Osteocyte (in vitro differentiated cells): ENCODE results near the gene COG7. TPM values are rescaled to one million over a fixed set of nuclear protein-coding genes. Genes with fewer than 3 reads are reported as not detected.

Experiments used
- DNase-seq: peaks from one replicate; pipeline ENCODE4 v3.0.0; 2021; ENCODE audit warnings: mixed read lengths; ENCODE audit not compliant: unreplicated experiment; ENCODE audit errors: extremely low spot score
- H3K27ac Mint-ChIP-seq: one replicate; pipeline ENCODE4 v1.8.0; 2021; ENCODE audit warnings: mild to moderate bottlenecking, mixed read lengths; ENCODE audit not compliant: unreplicated experiment
- H3K27me3 Mint-ChIP-seq: one replicate; pipeline ENCODE4 v1.8.0; 2021; ENCODE audit warnings: mixed read lengths; ENCODE audit not compliant: unreplicated experiment
- H3K36me3 Mint-ChIP-seq: one replicate; pipeline ENCODE4 v1.8.0; 2021; ENCODE audit warnings: mixed read lengths; ENCODE audit not compliant: unreplicated experiment
- H3K4me1 Mint-ChIP-seq: one replicate; pipeline ENCODE4 v1.8.0; 2021; ENCODE audit warnings: mixed read lengths; ENCODE audit not compliant: unreplicated experiment
- H3K4me3 Mint-ChIP-seq: one replicate; pipeline ENCODE4 v1.8.0; 2021; ENCODE audit warnings: mild to moderate bottlenecking, moderate library complexity, mixed read lengths; ENCODE audit not compliant: unreplicated experiment
- H3K9me3 Mint-ChIP-seq: one replicate; pipeline ENCODE4 v1.8.0; 2021; ENCODE audit warnings: mixed read lengths; ENCODE audit not compliant: unreplicated experiment
- total RNA-seq: library from RNA; stranded (reverse); gene quantifications from 2 replicates; pipeline ENCODE4 v1.2.1, GENCODE V29; 2021
- TF ChIP-seq, protein P1 (sequence below): fragments of 200-600 bp; sonication (generic); IDR thresholded peaks from 2 replicates; pipeline ENCODE4 v1.5.0; 2021; ENCODE audit warnings: antibody characterized with exemption, mild to moderate bottlenecking, moderate library complexity

Gene COG7
- total RNA-seq, 1 donor from 2014 or later = 25.4 TPM

DNA sequence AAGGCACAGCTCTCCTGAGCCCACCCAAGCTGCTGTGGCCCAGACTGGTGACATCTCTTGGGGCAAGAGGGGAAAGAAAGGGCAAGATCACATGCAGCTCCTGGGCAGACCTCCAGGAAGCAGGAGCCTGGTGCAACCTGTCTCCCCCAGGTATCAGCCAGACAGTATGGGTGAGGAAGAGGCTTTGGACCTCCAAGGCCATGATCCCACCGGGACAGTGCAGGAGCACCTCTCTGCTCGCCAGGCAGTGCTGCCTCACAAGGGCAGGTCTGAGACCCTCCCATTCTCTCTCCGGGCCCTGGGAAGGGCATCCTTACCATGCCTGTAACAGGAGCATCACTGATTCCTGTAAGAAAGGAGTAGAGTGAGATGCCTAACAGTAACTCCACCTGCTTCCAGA, 25.6 kb upstream of the COG7 start:
- DNase-seq = no peak
- Mint-ChIP-seq H3K4me1 (no peaks in the 10 kb centered on the region), H3K27me3 (no peaks in the 10 kb centered on the region), H3K36me3 (peaks cover 56% of the 10 kb centered on the region), H3K4me3 (no peak overlapping the region), H3K9me3 (no peaks in the 10 kb centered on the region), H3K27ac (no peak overlapping the region)
- TF ChIP-seq, protein P1, sequence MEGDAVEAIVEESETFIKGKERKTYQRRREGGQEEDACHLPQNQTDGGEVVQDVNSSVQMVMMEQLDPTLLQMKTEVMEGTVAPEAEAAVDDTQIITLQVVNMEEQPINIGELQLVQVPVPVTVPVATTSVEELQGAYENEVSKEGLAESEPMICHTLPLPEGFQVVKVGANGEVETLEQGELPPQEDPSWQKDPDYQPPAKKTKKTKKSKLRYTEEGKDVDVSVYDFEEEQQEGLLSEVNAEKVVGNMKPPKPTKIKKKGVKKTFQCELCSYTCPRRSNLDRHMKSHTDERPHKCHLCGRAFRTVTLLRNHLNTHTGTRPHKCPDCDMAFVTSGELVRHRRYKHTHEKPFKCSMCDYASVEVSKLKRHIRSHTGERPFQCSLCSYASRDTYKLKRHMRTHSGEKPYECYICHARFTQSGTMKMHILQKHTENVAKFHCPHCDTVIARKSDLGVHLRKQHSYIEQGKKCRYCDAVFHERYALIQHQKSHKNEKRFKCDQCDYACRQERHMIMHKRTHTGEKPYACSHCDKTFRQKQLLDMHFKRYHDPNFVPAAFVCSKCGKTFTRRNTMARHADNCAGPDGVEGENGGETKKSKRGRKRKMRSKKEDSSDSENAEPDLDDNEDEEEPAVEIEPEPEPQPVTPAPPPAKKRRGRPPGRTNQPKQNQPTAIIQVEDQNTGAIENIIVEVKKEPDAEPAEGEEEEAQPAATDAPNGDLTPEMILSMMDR = no peak

DNA sequence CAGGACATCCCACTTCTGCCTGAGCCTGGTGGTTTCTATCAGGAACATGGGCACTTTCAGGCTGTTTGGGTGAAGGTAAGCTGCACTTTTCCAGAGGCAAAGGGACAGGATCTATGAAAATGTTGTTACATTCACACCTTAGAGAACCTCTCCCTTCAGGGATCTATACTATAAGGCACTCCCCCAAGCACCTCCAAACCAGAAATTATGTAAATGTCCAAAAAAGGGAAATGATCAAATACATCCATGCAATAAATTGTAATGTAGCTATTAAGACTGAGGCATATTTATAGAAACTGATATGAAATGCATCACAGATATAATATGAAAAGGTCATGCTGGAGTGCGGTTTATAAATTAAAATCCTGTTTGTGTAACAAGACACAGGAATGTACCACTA, 23.3 kb upstream of the COG7 start:
- H3K27me3 Mint-ChIP-seq = no peaks in the 10 kb centered on the region
- H3K4me3 Mint-ChIP-seq = no peak overlapping the region
- TF ChIP-seq, protein P1 = no peak
- H3K27ac Mint-ChIP-seq = no peak overlapping the region
- DNase-seq = no peak
- H3K9me3 Mint-ChIP-seq = no peaks in the 10 kb centered on the region
- H3K36me3 Mint-ChIP-seq = peaks cover 43% of the 10 kb centered on the region
- H3K4me1 Mint-ChIP-seq = no peaks in the 10 kb centered on the region

DNA sequence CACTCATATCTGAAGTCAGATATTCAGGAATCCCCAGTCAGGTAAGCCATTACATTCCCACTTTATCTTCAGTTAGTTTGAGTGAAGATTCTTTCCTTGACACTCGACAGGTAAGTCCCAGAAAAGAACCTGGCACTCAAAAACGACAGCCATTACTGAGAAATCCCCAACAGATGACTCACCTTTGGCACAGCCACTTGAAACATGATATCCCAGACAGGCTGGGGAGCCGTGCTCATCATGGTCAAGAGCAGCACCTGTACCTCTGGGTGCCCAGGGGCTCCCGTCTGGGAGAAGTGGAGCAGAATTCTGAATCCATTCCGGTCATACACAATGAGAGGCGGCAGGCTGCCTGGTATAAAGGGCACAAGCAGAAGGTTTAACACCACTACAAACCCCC, 16.8 kb upstream of the COG7 start:
- no peaks in the 10 kb centered on the region for H3K27me3 Mint-ChIP-seq
- no peaks in the 10 kb centered on the region for H3K4me1 Mint-ChIP-seq
- TF ChIP-seq, protein P1 = no peak
- H3K9me3 Mint-ChIP-seq = no peaks in the 10 kb centered on the region
- no peak overlapping the region for H3K27ac Mint-ChIP-seq
- peaks cover 41% of the 10 kb centered on the region for H3K36me3 Mint-ChIP-seq
- no peak overlapping the region for H3K4me3 Mint-ChIP-seq
- DNase-seq = no peak

DNA sequence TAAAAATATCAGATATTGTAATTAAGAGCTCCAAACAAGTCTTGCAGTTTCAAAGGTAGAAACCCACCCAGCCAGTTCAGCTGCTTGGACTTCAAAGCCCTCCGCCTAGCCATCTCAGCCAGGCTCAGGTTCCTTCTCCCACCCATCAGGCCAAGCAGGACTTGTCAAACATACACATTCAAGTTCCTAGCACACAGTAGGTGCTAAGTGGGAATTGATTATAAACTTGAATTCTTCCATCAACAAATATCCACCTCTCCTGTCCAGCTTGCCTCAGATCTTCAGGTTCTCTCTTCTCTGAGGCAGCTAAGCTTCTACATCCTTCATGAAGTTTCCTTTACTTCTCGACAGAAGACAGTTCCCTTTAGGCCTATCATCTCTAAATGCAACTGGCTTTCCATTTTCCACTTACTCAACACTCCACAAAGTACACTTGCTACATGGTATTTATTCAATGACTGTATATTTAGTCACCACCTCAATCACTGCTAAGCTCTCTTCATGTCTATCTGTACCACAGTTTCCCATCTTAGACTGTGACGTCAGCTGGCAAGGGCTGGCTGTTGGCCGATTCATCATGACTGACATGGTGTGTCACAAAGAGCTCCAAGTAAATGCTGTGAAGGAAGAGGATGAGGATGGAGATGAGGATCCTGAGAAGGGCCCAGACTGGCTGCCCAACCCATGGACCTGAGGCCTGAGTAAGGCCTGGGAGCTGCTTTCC, 13.3 kb upstream of the COG7 start:
- H3K4me1 Mint-ChIP-seq = no peaks in the 10 kb centered on the region
- no peaks in the 10 kb centered on the region for H3K9me3 Mint-ChIP-seq
- no peak for DNase-seq
- no peak overlapping the region for H3K27ac Mint-ChIP-seq
- H3K4me3 Mint-ChIP-seq = no peak overlapping the region
- TF ChIP-seq, protein P1 = no peak
- H3K36me3 Mint-ChIP-seq = peaks cover 38% of the 10 kb centered on the region
- H3K27me3 Mint-ChIP-seq = no peaks in the 10 kb centered on the region

DNA sequence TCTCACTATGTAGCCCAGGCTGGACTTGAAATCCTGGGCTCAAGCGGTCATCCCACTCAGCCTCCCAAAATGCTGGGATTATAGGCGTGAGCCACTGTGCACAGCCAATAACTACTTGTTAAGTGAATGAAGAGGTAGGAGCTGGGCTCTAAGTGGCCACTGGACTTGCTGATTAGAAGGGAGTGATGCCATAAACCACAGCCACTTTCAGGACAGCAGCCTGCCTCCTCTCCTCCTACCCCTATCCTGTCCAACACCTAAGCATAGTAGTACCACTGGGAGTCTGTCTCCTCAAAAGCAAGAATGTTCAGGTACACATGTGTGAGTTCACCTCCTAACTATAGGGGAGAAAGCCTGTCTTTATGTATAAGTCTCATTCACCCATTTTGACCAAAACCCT, 12.2 kb upstream of the COG7 start:
- H3K36me3 Mint-ChIP-seq = peaks cover 33% of the 10 kb centered on the region

More for the DNA sequence above, 12.2 kb upstream of the COG7 start:
- no peaks in the 10 kb centered on the region for H3K9me3 Mint-ChIP-seq
- H3K4me3 Mint-ChIP-seq = no peak overlapping the region
- no peaks in the 10 kb centered on the region for H3K4me1 Mint-ChIP-seq
- TF ChIP-seq, protein P1 = no peak
- no peak for DNase-seq
- H3K27me3 Mint-ChIP-seq = no peaks in the 10 kb centered on the region
- no peak overlapping the region for H3K27ac Mint-ChIP-seq
